GM12892 (cell line): Measurements from ENCODE around the gene PRDM16.

ENCODE experiments used
- POLR2A ChIP-seq: IDR thresholded peaks from 2 replicates; pipeline ENCODE4 v1.6.1; 2011; ENCODE audit warnings: low read depth, low read length, control low read depth
- POLR2AphosphoS5 ChIP-seq: IDR thresholded peaks from 2 replicates; pipeline ENCODE4 v1.6.1; 2011; ENCODE audit warnings: low read depth, low read length, control low read depth

GRCh38 chr1:3317456-3317855 lies 248.5 kb downstream of the PRDM16 start:
- TF ChIP-seq POLR2AphosphoS5 (no peak), POLR2A (no peak)
